ENCODE data around the gene CACUL1. TPM values are rescaled to one million over a fixed set of nuclear protein-coding genes. Genes with fewer than 3 reads are reported as not detected.

The CACUL1 gene
- total and polyA plus RNA-seq, 11 donors = 4.6 to 38.7 (median 23.9) TPM

DNA sequence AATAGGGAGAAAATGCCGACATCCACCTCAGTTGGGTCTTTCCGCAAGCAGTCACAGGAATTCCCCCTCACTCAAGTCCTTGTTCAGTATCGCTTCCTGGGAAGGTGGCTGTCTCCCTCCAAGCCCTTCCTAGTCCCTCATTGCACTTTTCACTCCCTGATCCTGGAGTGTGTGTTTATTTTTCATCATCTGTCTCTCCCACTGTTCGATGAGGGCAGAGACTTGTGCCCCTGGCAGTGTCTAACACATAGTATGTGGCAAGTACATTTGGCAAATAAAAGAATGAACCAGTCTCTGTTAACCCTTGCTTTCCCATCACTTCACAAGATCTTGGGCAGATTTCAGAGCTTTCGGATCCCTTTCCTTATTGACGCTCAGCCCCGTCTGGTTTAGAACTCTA lies 24.0 kb upstream of the CACUL1 start:
- intact Hi-C loops (cut with DNase I) = no loop called here
- Histone ChIP-seq H3K27ac (no peak overlapping the region), H3K27me3 (peaks cover 0 to 5% (median 0%) of the 10 kb centered on the region in 9 donors), H3K9me3 (peaks cover 0 to 4% (median 0%) of the 10 kb centered on the region in 12 donors), H3K4me1 (no peaks in the 10 kb centered on the region), H3K36me3 (no peaks in the 10 kb centered on the region), H3K4me3 (no peak overlapping the region)
- TF ChIP-seq CTCF (IDR thresholded peaks at IDR 0.05) (no peak), POLR2A (IDR thresholded peaks at IDR 0.05) (no peak)
- no peak for ATAC-seq
- DNase-seq = no peak
- 62 to 73% (median 68%) methylated on average over 7 of the region's 7 CpGs for WGBS, 4 donors

- no peaks in the 10 kb centered on the region for H3K4me1 ChIP-seq
- ATAC-seq (no peak), DNase-seq (no peak)
- H3K4me3 ChIP-seq = no peak overlapping the region
- WGBS, 4 donors = 51 to 86% (median 73%) methylated on average over 4 to 5 of the region's 5 CpGs
- intact Hi-C loops (cut with DNase I) = no loop called here
- peaks cover 0 to 4% (median 0%) of the 10 kb centered on the region in 12 donors for H3K9me3 ChIP-seq
- H3K27ac ChIP-seq = no peak overlapping the region
- H3K27me3 ChIP-seq = peaks cover 0 to 5% (median 0%) of the 10 kb centered on the region in 9 donors
- no peak for TF ChIP-seq POLR2A (IDR thresholded peaks at IDR 0.05)
- TF ChIP-seq CTCF (IDR thresholded peaks at IDR 0.05) = no peak
- no peaks in the 10 kb centered on the region for H3K36me3 ChIP-seq
Observed at GRCh38 chr10:118776960-118777359, 22.2 kb upstream of the CACUL1 start.

DNA sequence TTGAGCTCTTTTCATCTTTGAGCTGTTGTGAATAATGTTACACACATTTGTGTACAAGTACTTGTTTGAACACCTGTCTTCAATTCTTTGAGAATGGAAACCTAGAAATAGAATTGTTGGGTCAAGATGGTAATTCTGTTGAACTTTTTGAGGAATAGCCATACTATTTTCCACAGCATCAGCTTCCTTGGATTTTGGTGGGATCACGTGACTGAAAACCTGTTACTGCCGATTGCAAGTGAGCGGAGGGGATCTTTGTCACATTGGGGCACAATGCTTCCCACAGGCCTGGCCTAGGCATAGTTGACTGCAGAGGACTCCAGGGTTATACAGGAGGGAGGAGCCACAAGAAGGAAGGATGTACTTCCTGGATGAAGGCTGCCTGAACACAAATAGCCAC lies 21.3 kb upstream of the CACUL1 start:
- no peak for ATAC-seq
- no peak overlapping the region for H3K4me3 ChIP-seq
- intact Hi-C loops (cut with DNase I) = no loop called here
- no peaks in the 10 kb centered on the region for H3K4me1 ChIP-seq
- no peak overlapping the region for H3K27ac ChIP-seq
- H3K27me3 ChIP-seq = peaks cover 0 to 5% (median 0%) of the 10 kb centered on the region in 9 donors
- peaks cover 0 to 4% (median 0%) of the 10 kb centered on the region in 12 donors for H3K9me3 ChIP-seq
- H3K36me3 ChIP-seq = no peaks in the 10 kb centered on the region
- TF ChIP-seq POLR2A (IDR thresholded peaks at IDR 0.05) (no peak), CTCF (IDR thresholded peaks at IDR 0.05) (no peak)
- no peak for DNase-seq
- WGBS, 4 donors = 92 to 98% (median 95%) methylated on average over 3 of the region's 3 CpGs

GRCh38 chr10:118775478-118775877 lies 20.7 kb upstream of the CACUL1 start:
- intact Hi-C loops (cut with DNase I) = no loop called here
- 68 to 85% (median 77%) methylated on average over 7 of the region's 7 CpGs for WGBS, 4 donors
- no peak overlapping the region for H3K4me3 ChIP-seq
- TF ChIP-seq CTCF (IDR thresholded peaks at IDR 0.05) (no peak), POLR2A (IDR thresholded peaks at IDR 0.05) (no peak)
- H3K9me3 ChIP-seq = peaks cover 0 to 4% (median 0%) of the 10 kb centered on the region in 12 donors
- no peak for DNase-seq
- no peak for ATAC-seq
- H3K27ac ChIP-seq = no peak overlapping the region
- H3K4me1 ChIP-seq = no peaks in the 10 kb centered on the region
- peaks cover 0 to 5% (median 0%) of the 10 kb centered on the region in 9 donors for H3K27me3 ChIP-seq
- no peaks in the 10 kb centered on the region for H3K36me3 ChIP-seq

Measured in heart left ventricle (tissue), 16 donors.